Coronary artery (tissue), 2 donors: ENCODE data around the gene PIK3CB.
"Not testable (repeated sequence)": the region's sequence is repeated elsewhere in the genome, so short reads cannot be mapped to it uniquely, and the experiment has no call there.

Source experiments
- DNase-seq: peaks from one replicate; pipeline ENCODE4 v3.0.0-alpha.2; 2017; ENCODE audit warnings: low spot score
- H3K27ac ChIP-seq, 2 donors: fragments of 200-600 bp; sonication (generic); one replicate each; pipeline ENCODE4 v1.5.1; 2016 to 2019
- H3K4me3 ChIP-seq: fragments of 200-600 bp; sonication (generic); 2 replicates; pipeline ENCODE4 v1.5.1; 2016; ENCODE audit warnings: mild to moderate bottlenecking, moderate library complexity
- TF ChIP-seq, protein P1 (sequence below): fragments of 200-600 bp; sonication (generic); IDR thresholded peaks from one replicate; pipeline ENCODE4 v1.5.1; 2019; ENCODE audit warnings: antibody characterized with exemption

Gene PIK3CB

DNA sequence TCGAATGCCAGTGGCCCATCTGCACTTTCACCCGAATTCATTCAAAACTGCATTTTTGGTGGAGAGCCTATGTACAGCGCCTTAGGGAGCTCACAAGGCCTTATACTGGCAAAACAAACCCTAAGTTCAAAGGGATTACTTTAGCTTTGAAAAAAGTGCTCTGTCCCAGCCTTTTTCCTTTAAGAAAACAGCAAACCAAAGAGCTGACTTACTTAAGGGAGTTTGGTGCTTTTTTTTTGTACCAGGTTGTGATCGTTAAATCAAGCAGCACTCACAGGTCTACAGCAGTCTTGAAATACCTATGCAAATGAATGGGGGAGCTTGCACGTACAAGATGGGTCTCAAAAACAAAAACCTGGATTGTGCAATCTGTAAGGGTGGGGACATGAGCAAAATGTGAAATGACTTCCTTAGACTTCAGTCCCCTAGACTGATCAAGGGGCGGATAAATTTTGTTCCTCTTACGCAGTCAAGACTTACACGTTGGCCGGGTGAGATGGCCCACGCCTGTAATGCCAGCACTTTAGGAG is 11.6 kb upstream of the PIK3CB start:
- no peak overlapping the region for H3K27ac ChIP-seq
- no peak overlapping the region for H3K4me3 ChIP-seq
- TF ChIP-seq, protein P1, sequence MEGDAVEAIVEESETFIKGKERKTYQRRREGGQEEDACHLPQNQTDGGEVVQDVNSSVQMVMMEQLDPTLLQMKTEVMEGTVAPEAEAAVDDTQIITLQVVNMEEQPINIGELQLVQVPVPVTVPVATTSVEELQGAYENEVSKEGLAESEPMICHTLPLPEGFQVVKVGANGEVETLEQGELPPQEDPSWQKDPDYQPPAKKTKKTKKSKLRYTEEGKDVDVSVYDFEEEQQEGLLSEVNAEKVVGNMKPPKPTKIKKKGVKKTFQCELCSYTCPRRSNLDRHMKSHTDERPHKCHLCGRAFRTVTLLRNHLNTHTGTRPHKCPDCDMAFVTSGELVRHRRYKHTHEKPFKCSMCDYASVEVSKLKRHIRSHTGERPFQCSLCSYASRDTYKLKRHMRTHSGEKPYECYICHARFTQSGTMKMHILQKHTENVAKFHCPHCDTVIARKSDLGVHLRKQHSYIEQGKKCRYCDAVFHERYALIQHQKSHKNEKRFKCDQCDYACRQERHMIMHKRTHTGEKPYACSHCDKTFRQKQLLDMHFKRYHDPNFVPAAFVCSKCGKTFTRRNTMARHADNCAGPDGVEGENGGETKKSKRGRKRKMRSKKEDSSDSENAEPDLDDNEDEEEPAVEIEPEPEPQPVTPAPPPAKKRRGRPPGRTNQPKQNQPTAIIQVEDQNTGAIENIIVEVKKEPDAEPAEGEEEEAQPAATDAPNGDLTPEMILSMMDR, result no peak
- DNase-seq, result no peak

DNA sequence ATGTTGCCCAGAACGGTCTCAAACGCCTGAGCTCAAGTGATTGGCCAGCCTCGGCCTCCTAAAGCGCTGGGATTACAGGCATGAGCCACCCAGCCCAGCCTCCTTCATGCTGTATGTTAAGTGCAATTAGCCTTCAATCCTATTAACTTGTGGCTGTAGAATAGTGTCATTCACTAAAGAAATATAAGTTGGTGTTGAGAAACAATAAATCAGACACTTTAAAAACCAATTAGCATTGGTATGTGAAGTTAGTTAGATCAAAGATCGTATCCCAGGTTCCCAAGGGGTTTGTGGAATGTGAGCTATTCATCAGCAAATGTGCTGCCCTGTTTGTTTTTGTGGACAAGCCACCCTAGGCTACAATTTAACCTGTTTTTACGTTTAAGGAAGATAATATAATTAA is 11.0 kb upstream of the PIK3CB start:
- Histone ChIP-seq H3K4me3 (no peak overlapping the region), H3K27ac (no peak overlapping the region)
- DNase-seq, result no peak
- TF ChIP-seq, protein P1, result no peak

DNA sequence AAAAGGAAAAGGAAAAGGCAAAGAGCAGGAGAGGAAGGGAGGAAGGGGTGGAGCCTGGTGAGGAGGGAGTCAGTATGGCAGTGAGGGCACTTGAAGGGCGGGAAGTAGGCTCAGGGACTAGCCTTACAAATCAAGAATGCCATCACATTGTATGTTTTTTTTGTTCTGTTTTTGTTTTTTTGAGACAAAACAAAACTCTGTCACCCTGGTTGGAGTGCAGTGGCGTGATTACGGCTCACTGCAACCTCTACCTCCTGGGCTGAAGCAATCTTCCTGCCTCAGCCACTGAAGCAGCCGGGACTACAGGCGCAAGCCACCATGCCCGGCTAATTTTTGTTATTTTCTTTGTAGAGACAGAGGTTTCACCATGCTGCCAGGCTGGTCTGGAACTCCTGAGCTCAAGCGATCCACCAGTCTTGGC is 10.5 kb upstream of the PIK3CB start:
- no peak overlapping the region for H3K27ac ChIP-seq
- DNase-seq, result no peak
- H3K4me3 ChIP-seq, result no peak overlapping the region
- TF ChIP-seq, protein P1, result no peak

DNA sequence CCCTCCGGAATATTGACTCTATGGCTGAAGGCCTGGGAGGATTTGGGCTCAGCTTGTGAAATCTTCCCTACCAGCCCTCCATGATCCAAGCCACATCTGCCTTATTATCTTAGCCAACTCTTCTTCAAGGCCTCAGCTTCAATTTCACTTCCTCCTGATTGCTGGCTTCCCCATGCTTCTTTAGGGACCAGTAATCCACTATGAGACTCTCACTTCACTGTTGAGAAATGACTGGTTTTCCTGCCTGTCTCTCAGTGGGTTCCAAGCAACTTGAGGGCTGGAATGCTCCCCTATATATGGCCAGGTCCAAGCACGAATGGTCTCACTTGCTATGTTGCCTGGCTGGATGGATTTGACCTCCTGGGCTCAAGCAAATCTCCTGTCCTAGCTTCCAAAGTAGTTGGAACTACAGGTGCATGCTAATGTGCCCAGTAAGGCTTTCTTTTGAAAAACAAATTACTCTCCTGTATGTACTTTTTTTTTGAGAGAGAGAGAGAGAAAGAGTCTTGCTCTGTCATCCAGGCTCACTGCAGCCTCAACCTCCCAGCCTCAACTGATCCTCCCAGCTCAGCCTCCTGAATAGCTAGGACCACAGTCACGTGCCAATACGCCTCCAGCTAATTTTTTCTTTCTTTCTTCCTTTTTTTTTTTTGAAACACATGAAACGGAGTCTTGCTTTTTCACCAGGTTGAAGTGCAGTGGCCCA is 7.9 kb upstream of the PIK3CB start:
- no peak overlapping the region for H3K4me3 ChIP-seq
- DNase-seq, result no peak
- no peak overlapping the region for H3K27ac ChIP-seq
- TF ChIP-seq, protein P1, result no peak

DNA sequence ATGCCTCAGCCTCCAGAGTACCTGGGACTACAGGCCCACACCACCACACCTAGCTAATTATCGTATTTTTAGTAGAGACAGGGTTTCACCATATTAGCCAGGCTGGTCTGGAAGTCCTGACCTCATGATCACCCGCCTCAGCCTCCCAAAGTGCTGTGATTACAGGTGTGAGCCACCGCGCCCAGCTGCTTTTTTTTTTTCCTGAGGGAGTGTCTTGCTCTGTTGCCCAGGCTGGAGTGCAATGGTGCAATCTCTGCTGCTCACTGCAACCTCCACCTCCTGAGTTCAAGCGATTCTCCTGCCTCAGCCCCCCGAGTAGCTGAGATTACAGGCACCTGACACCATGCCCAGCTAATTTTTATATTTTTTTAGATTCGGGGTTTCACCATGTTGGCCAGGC is 3.7 kb upstream of the PIK3CB start:
- H3K4me3 ChIP-seq, H3K27ac ChIP-seq, DNase-seq: not testable (repeated sequence)

DNA sequence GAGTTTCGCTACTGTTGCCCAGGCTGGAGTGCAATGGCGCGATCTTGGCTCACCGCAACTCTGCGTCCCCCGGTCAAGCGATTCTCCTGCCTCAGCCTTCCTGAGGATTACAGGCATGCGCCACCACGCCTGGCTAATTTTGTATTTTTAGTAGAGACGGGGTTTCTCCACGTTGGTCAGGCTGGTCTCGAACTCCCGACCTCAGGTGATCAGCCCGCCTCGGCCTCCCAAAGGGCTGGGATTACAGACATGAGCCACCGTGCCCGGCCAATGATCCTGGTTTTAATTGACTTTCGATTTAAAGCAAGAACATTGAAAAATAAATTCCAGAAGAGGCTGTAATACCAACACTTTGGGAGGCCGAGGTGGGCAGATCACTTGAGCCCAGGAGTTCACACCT is 1.1 kb upstream of the PIK3CB start:
- not testable (repeated sequence) for H3K4me3 ChIP-seq, DNase-seq
- peak overlapping the region in 1 of 2 donors; percentile 88 for H3K27ac ChIP-seq

DNA sequence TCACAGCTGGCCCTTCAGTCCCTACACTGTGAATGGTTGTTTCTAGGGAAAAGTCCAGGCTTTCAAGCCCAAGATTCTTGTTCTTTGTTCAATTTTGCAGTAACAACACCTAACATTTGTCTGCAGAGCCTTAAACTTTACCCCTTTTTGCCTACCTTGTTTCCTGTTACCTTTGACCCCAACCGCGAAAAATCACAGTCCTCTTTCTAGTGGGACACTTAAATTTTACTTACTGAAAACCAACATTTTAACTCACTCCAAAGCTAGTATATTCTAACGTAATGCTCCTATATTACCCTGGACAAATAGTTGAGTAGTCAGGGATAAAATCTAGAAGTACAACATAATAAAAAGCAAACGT is 649 bp upstream of the PIK3CB start:
- TF ChIP-seq, protein P1, result no peak
- peak overlapping the region; percentile 100 for H3K4me3 ChIP-seq
- H3K27ac ChIP-seq, result peak overlapping the region; percentile 88 to 98
- no peak for DNase-seq

DNA sequence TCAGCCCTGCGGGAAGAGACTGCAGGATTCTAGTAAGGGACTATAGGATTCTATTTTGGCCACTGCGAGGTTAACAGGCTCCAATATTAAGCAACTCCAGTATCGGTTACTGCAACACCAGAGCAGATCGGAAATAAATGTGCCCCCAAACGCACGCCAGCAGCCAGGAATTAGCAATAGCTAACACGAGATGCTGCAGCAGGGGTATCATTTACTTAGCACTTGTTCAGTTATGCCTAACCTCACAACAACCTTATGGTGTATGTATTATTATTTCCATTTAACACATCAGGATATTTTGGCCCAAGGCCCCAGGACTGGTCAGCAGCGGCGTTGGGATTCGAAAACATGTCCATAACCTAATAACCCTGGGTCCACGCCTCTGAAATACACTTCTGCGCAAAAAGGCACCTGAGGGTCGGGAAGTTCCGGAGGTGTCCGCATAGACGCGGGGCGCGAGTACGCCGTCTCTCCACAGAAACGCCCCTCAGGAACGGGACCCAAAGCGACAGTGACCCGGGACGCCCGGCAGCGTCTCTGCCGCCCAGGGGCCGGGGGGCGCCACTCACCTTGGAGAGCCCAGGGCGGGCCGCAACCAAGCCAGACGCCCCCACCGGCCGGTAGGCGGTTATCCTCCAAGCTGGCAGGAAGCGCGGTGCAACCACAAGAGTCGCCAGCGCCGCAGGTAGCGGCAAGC is 681 bp downstream of the PIK3CB start:
- TF ChIP-seq, protein P1, result no peak
- H3K27ac ChIP-seq, result peak overlapping the region; percentile 88 to 98
- DNase-seq, result peak; percentile 74
- peak overlapping the region; percentile 100 for H3K4me3 ChIP-seq

DNA sequence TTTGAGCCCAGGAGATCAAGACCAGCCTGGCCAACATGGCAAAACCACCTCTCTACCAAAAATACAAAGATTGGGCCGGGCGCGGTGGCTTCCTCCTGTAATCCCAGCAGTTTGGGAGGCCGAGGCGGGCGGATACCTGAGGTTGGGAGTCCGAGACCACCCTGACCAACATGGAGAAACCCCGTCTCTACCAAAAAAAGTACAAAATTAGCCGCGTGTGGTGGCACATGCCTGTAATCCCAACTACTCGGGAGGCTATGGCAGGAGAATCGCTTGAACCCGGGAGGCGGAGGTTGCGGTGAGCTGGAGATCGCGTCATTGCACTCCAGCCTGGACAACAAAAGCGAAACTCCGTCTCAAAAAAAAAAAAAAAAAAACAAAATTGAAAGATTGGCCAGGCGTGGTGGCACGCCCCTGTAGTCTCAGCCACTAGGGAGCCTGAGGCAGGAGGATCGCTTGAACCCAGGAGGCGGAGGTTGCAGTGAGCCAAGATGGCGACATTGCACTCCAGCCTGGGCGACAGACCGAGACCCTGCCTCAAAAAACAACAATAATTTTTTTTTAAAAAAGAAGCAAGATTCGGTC is 2.2 kb downstream of the PIK3CB start:
- not testable (repeated sequence) for H3K4me3 ChIP-seq, DNase-seq, H3K27ac ChIP-seq
